Psoas muscle (tissue), 8 donors: ENCODE measurements around the gene TGM4. TPM values are rescaled to one million over a fixed set of nuclear protein-coding genes. Genes with fewer than 3 reads are reported as not detected.

Source experiments
- ATAC-seq, 4 donors: fragments of 200-7000 bp; cut with Tn5 transposase; one replicate each; pipeline ENCODE4 v1.9.1; 2020; ENCODE audit warnings: moderate library complexity in 3 of 4, mild to moderate bottlenecking in 2 of 4
- DNase-seq, 2 donors: peaks; one replicate each; pipeline ENCODE4 v3.0.0-alpha.2; 2020
- H3K27ac ChIP-seq: fragments of 200-600 bp; one replicate; pipeline ENCODE4 v1.8.0; 2022
- H3K27me3 ChIP-seq, 3 donors: fragments of 200-600 bp in 1 of 3; one replicate each; pipeline versions ENCODE4 v1.6.1 to v1.8.0; 2013 to 2022; ENCODE audit warnings: low read length in 2 of 3, mild to moderate bottlenecking in 2 of 3, moderate library complexity in 1 of 3; ENCODE audit not compliant: insufficient read depth in 3 of 3
- H3K36me3 ChIP-seq, 2 donors: fragments of 200-600 bp in 1 of 2; one replicate each; pipeline versions ENCODE4 v1.6.1 to v1.8.0; 2013 to 2022; ENCODE audit warnings: low read depth in 1 of 2, mild to moderate bottlenecking in 1 of 2, moderate library complexity in 1 of 2; ENCODE audit not compliant: insufficient read depth in 1 of 2
- H3K4me1 ChIP-seq: fragments of 200-600 bp; one replicate; pipeline ENCODE4 v1.8.0; 2022
- H3K4me3 ChIP-seq: fragments of 200-600 bp; one replicate; pipeline ENCODE4 v1.8.0; 2022; ENCODE audit warnings: mild to moderate bottlenecking
- H3K9me3 ChIP-seq: fragments of 200-600 bp; one replicate; pipeline ENCODE4 v1.8.0; 2022
- WGBS, 3 donors: extraction: QIAGEN DNeasy Blood & Tissue Kit; methylation state at CpG; one replicate each; pipeline versions ENCODE4 v1.1.6 to v1.1.7; 2013; 5-methylcytosine and 5-hydroxymethylcytosine counted together
- intact Hi-C, 2 donors: fragments of 100-400 bp; cut with DNase I; formaldehyde crosslinking; loops; one replicate each; pipeline versions ENCODE4 v1.11.0 to v1.14.2; 2022
- polyA plus RNA-seq, 3 donors: library from polyadenylated mRNA; stranded (reverse); fragments of 200-250 nt; gene quantifications; one replicate each; pipeline ENCODE4 v1.2.3, GENCODE V29; 2013
- total RNA-seq, 4 donors: library from RNA; stranded (reverse); fragmentation: NEBNext Ultra II Directional in 2 of 4; extraction: Animal tissue kit (Norgen Biotek cat#: 25700) in 2 of 4; gene quantifications; one replicate each; pipeline versions ENCODE4 v1.2.1 to v1.2.4, GENCODE V29; 2021 to 2023
- TF ChIP-seq, protein P1 (sequence below): fragments of 200-600 bp; IDR thresholded peaks from one replicate; pipeline ENCODE4 v1.8.0; 2022; ENCODE audit warnings: antibody characterized with exemption
- donor health status: healthy with polysubstance abuse.
- donor health status: DM: no; HTN: no; CAD: no; lungs with moderate emphysema.
- donor health status: Bipolar disorder and iron deficiency.
- donor health status: healthy.
- donor health status: DM: yes; HTN: yes; CAD: no.
- donor health status: DM: no; HTN: no; CAD: no.
- donor health status: DM: no; HTN: no; CAD: no.
- donor health status: DM: yes; HTN: yes; CAD: no.

Gene TGM4
- total and polyA plus RNA-seq, 7 donors, result not detected

DNA sequence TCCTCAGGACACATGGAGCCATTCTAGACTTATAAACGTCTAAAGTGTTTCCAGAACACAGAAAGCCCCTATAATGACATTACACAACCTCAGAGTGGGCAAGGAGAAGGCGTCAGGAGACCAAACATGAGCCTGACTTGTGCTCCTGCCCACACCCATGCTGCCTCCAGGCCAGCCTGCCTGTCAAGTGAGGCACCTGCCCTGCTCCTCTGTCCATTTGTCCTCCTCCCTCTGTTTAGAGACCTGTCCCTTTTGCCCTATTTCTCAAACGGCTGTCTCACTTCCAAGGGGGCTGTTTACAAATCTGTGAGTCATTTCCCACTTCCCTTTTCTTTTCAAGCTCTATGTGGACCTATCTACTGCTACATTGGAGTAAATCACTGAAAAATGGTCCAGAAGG lies 80.6 kb downstream of the TGM4 start:
- intact Hi-C loops, result no loop called here
- Histone ChIP-seq H3K4me1 (no peaks in the 10 kb centered on the region), H3K27me3 (no peaks in the 10 kb centered on the region), H3K27ac (no peak overlapping the region), H3K36me3 (peaks cover 0 to 27% of the 10 kb centered on the region in 2 donors), H3K4me3 (no peak overlapping the region), H3K9me3 (no peaks in the 10 kb centered on the region)
- DNase-seq (no peak), ATAC-seq (peak; percentile 39 to 88 (median 85))
- WGBS, 3 donors, result 30 to 54% (median 53%) methylated on average over 3 of the region's 3 CpGs
- TF ChIP-seq, protein P1, sequence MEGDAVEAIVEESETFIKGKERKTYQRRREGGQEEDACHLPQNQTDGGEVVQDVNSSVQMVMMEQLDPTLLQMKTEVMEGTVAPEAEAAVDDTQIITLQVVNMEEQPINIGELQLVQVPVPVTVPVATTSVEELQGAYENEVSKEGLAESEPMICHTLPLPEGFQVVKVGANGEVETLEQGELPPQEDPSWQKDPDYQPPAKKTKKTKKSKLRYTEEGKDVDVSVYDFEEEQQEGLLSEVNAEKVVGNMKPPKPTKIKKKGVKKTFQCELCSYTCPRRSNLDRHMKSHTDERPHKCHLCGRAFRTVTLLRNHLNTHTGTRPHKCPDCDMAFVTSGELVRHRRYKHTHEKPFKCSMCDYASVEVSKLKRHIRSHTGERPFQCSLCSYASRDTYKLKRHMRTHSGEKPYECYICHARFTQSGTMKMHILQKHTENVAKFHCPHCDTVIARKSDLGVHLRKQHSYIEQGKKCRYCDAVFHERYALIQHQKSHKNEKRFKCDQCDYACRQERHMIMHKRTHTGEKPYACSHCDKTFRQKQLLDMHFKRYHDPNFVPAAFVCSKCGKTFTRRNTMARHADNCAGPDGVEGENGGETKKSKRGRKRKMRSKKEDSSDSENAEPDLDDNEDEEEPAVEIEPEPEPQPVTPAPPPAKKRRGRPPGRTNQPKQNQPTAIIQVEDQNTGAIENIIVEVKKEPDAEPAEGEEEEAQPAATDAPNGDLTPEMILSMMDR, result no peak

DNA sequence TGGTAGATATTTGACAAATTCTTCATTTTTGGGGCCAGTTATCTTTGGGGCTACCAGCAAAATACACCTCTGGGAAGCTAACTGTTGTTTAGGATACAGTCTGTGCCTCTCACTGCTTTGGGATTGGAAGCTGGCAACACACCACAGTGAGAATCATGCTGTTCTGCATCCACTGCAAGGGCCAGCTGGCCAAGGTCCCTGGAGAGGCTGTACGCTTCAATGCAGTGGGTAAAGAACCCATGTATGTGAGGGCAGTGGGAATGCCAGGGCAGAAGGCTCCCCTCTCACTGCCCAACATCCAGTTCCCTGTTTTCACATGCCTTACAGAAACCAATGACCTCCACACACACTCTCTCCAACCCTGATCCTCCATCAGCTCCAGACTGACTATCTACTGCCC lies 81.5 kb downstream of the TGM4 start:
- TF ChIP-seq, protein P1, result no peak
- Histone ChIP-seq H3K36me3 (peaks cover 0 to 27% of the 10 kb centered on the region in 2 donors), H3K4me1 (no peaks in the 10 kb centered on the region), H3K9me3 (no peaks in the 10 kb centered on the region), H3K27me3 (no peaks in the 10 kb centered on the region), H3K27ac (no peak overlapping the region), H3K4me3 (no peak overlapping the region)
- WGBS, 3 donors, result 56 to 81% (median 75%) methylated on average over 1 of the region's 1 CpG
- no peak for DNase-seq
- ATAC-seq, result no peak
- intact Hi-C loops, result no loop called here

DNA sequence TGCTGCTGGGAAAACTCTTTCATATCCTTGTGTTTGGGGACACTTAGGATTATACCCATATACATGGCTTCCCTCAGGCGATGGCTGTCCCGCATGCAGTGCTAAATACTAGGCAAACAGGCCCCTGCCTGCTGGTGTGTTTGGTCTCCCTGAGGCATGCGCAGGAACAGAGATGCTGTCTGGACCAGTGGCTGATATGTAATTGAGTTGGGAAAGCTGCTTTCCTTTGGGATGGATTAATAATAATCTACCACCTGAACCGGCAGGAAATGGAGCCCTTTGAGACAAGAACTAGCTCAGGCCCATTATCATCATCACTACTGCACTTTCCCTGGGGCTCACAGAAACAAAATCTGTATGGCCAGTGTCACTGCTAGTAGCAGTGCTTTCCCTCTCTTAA lies 83.6 kb downstream of the TGM4 start:
- H3K4me1 ChIP-seq, result peaks cover 3% of the 10 kb centered on the region

DNA sequence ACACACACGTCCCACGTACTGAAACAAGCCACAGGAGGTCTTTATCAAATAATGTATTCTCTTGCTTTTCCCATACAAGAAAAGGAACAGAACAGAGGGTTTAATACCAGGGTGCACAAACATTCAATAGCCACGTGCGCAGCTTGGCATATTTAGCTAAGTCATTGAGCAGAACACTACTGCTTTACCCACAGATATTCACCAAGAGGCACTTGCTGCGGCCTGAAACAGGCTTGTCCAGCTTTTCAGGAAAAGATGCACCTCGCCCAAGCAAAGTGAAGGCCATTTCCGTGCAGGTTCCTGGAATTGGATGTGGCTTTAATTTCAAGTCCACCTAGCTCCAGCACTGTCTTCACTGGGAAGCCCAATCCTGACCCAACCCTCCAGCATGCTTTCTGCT lies 84.0 kb downstream of the TGM4 start:
- 88 to 90% (median 89%) methylated on average over 7 of the region's 7 CpGs for WGBS, 3 donors
- H3K4me1 ChIP-seq, result peaks cover 3% of the 10 kb centered on the region
- ATAC-seq, result no peak

More for the DNA sequence above, 83.6 kb downstream of the TGM4 start:
- intact Hi-C loops, result no loop called here
- no peak overlapping the region for H3K27ac ChIP-seq
- ATAC-seq (no peak), DNase-seq (no peak)
- whole genome bisulfite sequencing, 3 donors, result 88 to 92% (median 90%) methylated on average over 4 of the region's 4 CpGs
- no peak overlapping the region for H3K4me3 ChIP-seq
- H3K9me3 ChIP-seq, result no peaks in the 10 kb centered on the region
- TF ChIP-seq, protein P1, result no peak
- no peaks in the 10 kb centered on the region for H3K27me3 ChIP-seq
- peaks cover 0 to 27% of the 10 kb centered on the region in 2 donors for H3K36me3 ChIP-seq

More for the DNA sequence above, 84.0 kb downstream of the TGM4 start:
- no peaks in the 10 kb centered on the region for H3K9me3 ChIP-seq
- no peak for DNase-seq
- H3K4me3 ChIP-seq, result no peak overlapping the region
- TF ChIP-seq, protein P1, result no peak
- H3K27me3 ChIP-seq, result no peaks in the 10 kb centered on the region
- intact Hi-C loops, result no loop called here
- no peak overlapping the region for H3K27ac ChIP-seq
- H3K36me3 ChIP-seq, result peaks cover 0 to 27% of the 10 kb centered on the region in 2 donors
